ENCODE data around the gene STON2. TPM values are rescaled to one million over a fixed set of nuclear protein-coding genes. Genes with fewer than 3 reads are reported as not detected.

The STON2 gene
- total RNA-seq, 1 experiment from 2014 or later: 0.36 TPM

DNA sequence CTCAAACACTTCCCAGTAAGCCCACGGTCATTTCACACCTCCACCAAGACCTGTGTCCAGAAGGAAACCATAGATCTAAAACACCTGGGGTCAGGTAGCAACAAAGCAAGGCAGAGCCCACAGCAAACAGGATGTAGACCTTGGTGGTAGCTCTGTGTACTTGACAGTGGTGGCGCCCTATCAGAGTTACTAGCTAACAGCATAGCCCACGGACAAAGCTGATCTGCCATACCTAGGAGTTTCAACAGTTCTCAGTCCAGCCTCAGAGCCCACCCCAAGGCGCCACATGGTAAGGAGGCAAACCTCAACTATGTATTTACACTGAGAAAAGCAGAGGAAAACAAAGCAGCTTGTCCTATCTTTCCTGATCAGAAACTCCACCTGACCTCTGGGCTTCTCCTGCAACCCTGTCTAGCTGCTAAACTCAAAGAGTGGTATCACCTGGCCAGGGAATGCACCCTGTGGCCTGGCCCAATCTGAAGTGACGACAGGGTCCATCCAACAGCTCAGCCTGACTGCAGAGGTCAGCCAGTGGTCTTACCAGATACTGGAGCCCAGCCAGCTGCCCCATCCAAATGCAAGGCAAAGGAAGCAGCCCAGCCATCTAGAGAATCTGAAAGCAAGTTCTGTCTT is 46.3 kb downstream of the STON2 start:
- in situ Hi-C loops (cut with HindIII; ENCODE audit: low pct_unique_long_range_greater_than_20kb, low sequenced_read_pairs) (no loop called here), intact Hi-C loops (cut with micrococcal nuclease; ENCODE audit: unreplicated experiment) (no loop called here)
- no TSS peak for BruUV-seq (replicated peaks)
- TF ChIP-seq, protein P1, sequence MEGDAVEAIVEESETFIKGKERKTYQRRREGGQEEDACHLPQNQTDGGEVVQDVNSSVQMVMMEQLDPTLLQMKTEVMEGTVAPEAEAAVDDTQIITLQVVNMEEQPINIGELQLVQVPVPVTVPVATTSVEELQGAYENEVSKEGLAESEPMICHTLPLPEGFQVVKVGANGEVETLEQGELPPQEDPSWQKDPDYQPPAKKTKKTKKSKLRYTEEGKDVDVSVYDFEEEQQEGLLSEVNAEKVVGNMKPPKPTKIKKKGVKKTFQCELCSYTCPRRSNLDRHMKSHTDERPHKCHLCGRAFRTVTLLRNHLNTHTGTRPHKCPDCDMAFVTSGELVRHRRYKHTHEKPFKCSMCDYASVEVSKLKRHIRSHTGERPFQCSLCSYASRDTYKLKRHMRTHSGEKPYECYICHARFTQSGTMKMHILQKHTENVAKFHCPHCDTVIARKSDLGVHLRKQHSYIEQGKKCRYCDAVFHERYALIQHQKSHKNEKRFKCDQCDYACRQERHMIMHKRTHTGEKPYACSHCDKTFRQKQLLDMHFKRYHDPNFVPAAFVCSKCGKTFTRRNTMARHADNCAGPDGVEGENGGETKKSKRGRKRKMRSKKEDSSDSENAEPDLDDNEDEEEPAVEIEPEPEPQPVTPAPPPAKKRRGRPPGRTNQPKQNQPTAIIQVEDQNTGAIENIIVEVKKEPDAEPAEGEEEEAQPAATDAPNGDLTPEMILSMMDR (IDR thresholded peaks at IDR 0.05): no peak
- TF ChIP-seq, protein P2, sequence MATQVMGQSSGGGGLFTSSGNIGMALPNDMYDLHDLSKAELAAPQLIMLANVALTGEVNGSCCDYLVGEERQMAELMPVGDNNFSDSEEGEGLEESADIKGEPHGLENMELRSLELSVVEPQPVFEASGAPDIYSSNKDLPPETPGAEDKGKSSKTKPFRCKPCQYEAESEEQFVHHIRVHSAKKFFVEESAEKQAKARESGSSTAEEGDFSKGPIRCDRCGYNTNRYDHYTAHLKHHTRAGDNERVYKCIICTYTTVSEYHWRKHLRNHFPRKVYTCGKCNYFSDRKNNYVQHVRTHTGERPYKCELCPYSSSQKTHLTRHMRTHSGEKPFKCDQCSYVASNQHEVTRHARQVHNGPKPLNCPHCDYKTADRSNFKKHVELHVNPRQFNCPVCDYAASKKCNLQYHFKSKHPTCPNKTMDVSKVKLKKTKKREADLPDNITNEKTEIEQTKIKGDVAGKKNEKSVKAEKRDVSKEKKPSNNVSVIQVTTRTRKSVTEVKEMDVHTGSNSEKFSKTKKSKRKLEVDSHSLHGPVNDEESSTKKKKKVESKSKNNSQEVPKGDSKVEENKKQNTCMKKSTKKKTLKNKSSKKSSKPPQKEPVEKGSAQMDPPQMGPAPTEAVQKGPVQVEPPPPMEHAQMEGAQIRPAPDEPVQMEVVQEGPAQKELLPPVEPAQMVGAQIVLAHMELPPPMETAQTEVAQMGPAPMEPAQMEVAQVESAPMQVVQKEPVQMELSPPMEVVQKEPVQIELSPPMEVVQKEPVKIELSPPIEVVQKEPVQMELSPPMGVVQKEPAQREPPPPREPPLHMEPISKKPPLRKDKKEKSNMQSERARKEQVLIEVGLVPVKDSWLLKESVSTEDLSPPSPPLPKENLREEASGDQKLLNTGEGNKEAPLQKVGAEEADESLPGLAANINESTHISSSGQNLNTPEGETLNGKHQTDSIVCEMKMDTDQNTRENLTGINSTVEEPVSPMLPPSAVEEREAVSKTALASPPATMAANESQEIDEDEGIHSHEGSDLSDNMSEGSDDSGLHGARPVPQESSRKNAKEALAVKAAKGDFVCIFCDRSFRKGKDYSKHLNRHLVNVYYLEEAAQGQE (IDR thresholded peaks at IDR 0.05; ENCODE audit: insufficient read depth in 1 of 2, low read depth in 2 of 2, low read length in 1 of 2): no peak
- no peak for TF ChIP-seq SIN3A (IDR thresholded peaks at IDR 0.05; ENCODE audit: borderline replicate concordance, insufficient read depth, low read depth, low read length)
- no peak for TF ChIP-seq TCF7L2 (IDR thresholded peaks at IDR 0.05; ENCODE audit: low read depth, low read length)
- no peak overlapping the region for H3K4me3 ChIP-seq (ENCODE audit: low read depth in 2 of 2, low read length in 2 of 2)
- H3K4me1 ChIP-seq (ENCODE audit: control insufficient read depth, insufficient read depth, low read length): no peaks in the 10 kb centered on the region
- H3K9me3 ChIP-seq (ENCODE audit: control insufficient read depth, insufficient read depth, low read depth, low read length): no peaks in the 10 kb centered on the region
- no peak for DNase-seq (ENCODE audit: low read depth, low spot score)
- CTCF ChIA-PET: no interaction called here
- POLR2A ChIA-PET: no interaction called here
- no peaks in the 10 kb centered on the region for H3K36me3 ChIP-seq (ENCODE audit: control insufficient read depth, insufficient read depth, low read length)
- no peaks in the 10 kb centered on the region for H3K27me3 ChIP-seq (ENCODE audit: control insufficient read depth, insufficient read depth, low read length)
- no peak for ATAC-seq
- no peak overlapping the region for H3K27ac ChIP-seq (ENCODE audit: low read length)

DNA sequence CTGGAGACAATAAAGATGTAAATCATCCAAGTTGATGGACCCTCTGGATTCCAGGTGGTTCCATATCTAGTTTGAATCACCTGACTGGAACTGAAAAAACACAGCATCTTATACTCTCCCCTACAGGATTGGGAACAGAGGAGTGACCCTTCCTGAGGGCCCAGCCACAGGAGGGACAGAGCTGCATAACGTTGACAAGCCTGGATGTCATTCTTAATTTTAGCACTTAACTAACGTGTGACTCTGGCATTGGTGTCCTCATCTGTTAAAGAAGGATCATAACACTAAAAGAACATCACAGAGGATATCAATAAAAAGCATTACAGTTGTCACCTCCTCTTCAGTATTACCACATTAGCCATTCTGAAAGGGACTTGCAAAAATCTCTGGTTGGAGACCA is 47.7 kb downstream of the STON2 start:
- in situ Hi-C loops (cut with HindIII; ENCODE audit: low pct_unique_long_range_greater_than_20kb, low sequenced_read_pairs) (no loop called here), intact Hi-C loops (cut with micrococcal nuclease; ENCODE audit: unreplicated experiment) (no loop called here)
- POLR2A ChIA-PET: no interaction called here
- no TSS peak for BruUV-seq (replicated peaks)
- Histone ChIP-seq H3K27ac (ENCODE audit: low read length) (no peak overlapping the region), H3K27me3 (ENCODE audit: control insufficient read depth, insufficient read depth, low read length) (no peaks in the 10 kb centered on the region), H3K4me1 (ENCODE audit: control insufficient read depth, insufficient read depth, low read length) (no peaks in the 10 kb centered on the region), H3K9me3 (ENCODE audit: control insufficient read depth, insufficient read depth, low read depth, low read length) (no peaks in the 10 kb centered on the region), H3K4me3 (ENCODE audit: low read depth in 2 of 2, low read length in 2 of 2) (no peak overlapping the region), H3K36me3 (ENCODE audit: control insufficient read depth, insufficient read depth, low read length) (no peaks in the 10 kb centered on the region)
- CTCF ChIA-PET: no interaction called here
- ATAC-seq (no peak), DNase-seq (ENCODE audit: low read depth, low spot score) (no peak)
- TF ChIP-seq, protein P2 (IDR thresholded peaks at IDR 0.05; ENCODE audit: insufficient read depth in 1 of 2, low read depth in 2 of 2, low read length in 1 of 2): no peak
- TF ChIP-seq TCF7L2 (IDR thresholded peaks at IDR 0.05; ENCODE audit: low read depth, low read length) (no peak), POLR2AphosphoS5 (IDR thresholded peaks at IDR 0.05; ENCODE audit: low read depth, low read length) (no peak), SIN3A (IDR thresholded peaks at IDR 0.05; ENCODE audit: borderline replicate concordance, insufficient read depth, low read depth, low read length) (no peak)
- TF ChIP-seq, protein P1 (IDR thresholded peaks at IDR 0.05): no peak
